DOHH2 (cell line): ENCODE measurements around the gene CAMKMT.

Experiments
- EZH2phosphoT487 ChIP-seq: fragments of 200-600 bp; sonication (generic); IDR thresholded peaks from 2 replicates; pipeline ENCODE4 v1.6.1; 2017; ENCODE audit warnings: borderline replicate concordance, mild to moderate bottlenecking, antibody characterized with exemption, low read length, moderate library complexity, mixed read lengths
- TF ChIP-seq, protein P1 (sequence below): fragments of 200-600 bp; sonication (generic); IDR thresholded peaks from one replicate; pipeline ENCODE4 v1.5.1; 2014; ENCODE audit warnings: antibody characterized with exemption, mild to moderate bottlenecking, low read depth, low read length; ENCODE audit not compliant: poor library complexity, severe bottlenecking

DNA sequence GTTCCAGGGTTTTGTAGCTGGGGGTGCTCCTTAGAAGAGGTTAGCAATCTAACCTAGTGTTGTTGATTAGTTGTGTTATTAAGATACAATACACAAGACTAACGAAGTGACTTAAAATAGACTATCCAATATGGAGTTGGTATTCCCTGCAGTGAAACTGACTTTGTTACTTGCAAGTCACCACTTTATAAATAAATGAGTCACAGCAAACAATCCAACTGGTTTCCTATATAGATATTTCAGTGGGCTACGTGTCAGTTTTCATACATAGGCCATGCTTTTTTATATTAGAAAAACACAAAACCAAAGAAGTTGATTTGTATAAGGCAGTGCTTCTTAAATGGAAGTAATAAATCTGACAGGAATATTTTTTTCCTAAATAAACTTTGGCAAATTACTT, 274.0 kb downstream of the CAMKMT start:
- TF ChIP-seq, protein P1, sequence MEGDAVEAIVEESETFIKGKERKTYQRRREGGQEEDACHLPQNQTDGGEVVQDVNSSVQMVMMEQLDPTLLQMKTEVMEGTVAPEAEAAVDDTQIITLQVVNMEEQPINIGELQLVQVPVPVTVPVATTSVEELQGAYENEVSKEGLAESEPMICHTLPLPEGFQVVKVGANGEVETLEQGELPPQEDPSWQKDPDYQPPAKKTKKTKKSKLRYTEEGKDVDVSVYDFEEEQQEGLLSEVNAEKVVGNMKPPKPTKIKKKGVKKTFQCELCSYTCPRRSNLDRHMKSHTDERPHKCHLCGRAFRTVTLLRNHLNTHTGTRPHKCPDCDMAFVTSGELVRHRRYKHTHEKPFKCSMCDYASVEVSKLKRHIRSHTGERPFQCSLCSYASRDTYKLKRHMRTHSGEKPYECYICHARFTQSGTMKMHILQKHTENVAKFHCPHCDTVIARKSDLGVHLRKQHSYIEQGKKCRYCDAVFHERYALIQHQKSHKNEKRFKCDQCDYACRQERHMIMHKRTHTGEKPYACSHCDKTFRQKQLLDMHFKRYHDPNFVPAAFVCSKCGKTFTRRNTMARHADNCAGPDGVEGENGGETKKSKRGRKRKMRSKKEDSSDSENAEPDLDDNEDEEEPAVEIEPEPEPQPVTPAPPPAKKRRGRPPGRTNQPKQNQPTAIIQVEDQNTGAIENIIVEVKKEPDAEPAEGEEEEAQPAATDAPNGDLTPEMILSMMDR, result no peak
- TF ChIP-seq EZH2phosphoT487, result no peak
